Right lobe of liver (tissue), 4 donors: ENCODE data around the gene TMEM200A.

ENCODE experiments used
- POLR2A ChIP-seq: fragments of 450-650 bp; IDR thresholded peaks from one replicate; pipeline ENCODE4 v1.6.1; 2017; ENCODE audit warnings: antibody characterized with exemption, mild to moderate bottlenecking
- TF ChIP-seq, protein P1 (sequence below), 4 donors: fragments of 200-600 bp in 3 of 4; fragments of 450-650 bp in 1 of 4; IDR thresholded peaks; one replicate each; pipeline versions ENCODE4 v1.5.1 to v1.8.0; 2016 to 2022; ENCODE audit warnings: antibody characterized with exemption in 4 of 4, mild to moderate bottlenecking in 2 of 4
- donor health status: DM: no; HTN: no; CAD: no.
- donor health status: DM: no; HTN: no; CAD: no.
- donor health status: DM: no; HTN: yes; CAD: no.

DNA sequence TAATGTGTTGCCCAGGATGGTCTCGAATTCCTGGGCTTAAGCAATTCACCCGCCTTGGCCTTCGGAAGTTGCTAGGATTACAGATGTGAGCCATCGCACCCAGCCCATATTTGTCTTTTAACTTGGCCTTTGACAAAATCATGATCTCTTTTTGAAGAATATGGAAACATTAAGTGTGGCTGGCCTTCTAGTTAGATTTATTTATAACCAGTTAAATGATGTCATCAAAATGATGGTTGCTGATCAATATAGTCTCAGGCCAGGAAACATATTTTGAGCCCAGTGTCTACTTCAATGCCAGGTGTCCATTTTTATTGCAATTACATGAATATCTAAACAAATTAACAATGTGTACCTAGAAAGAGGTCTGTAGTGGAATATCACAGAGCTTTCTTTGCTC is 69.4 kb downstream of the TMEM200A start:
- TF ChIP-seq, protein P1, sequence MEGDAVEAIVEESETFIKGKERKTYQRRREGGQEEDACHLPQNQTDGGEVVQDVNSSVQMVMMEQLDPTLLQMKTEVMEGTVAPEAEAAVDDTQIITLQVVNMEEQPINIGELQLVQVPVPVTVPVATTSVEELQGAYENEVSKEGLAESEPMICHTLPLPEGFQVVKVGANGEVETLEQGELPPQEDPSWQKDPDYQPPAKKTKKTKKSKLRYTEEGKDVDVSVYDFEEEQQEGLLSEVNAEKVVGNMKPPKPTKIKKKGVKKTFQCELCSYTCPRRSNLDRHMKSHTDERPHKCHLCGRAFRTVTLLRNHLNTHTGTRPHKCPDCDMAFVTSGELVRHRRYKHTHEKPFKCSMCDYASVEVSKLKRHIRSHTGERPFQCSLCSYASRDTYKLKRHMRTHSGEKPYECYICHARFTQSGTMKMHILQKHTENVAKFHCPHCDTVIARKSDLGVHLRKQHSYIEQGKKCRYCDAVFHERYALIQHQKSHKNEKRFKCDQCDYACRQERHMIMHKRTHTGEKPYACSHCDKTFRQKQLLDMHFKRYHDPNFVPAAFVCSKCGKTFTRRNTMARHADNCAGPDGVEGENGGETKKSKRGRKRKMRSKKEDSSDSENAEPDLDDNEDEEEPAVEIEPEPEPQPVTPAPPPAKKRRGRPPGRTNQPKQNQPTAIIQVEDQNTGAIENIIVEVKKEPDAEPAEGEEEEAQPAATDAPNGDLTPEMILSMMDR (IDR thresholded peaks at IDR 0.05) = no peak
- no peak for TF ChIP-seq POLR2A
